ENCODE data around the gene ATP1A2.

The ATP1A2 gene

DNA sequence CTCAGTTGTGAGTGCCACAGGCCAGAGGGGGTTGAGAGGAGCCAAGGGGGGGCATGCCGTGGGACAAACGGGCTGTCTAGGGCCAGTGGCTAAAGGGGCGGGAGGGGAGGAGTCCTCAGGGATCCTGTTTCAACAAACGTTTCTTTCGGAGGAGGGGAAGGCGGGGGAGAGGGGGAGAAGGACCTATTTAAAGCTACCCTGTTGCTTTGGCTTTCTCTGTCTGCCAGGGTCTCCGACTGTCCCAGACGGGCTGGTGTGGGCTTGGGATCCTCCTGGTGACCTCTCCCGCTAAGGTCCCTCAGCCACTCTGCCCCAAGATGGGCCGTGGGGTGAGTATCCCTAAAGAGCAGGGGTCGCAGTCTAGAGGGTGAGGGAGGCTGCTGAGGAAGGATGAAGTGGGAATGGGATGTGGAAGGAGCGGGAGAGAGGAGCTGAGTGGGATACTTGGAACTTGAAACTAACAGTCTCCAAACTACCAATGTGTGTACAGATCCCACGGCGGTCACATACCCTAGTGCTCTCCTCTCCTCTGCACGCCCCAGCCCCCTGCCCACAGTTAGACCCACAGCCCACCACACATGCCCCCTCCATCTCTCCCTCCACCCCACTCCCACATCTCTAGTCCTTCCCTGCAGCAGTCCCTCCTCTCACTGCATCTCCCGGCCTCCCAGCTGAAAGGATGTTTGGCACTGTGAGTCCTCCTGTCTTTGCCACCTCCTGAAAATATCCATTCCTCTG is at the start of gene ATP1A2:
Gene ATP1A2, plus strand, starts transcription at position 215 of the 738 bp plus-strand sequence. Its CDS starts 103 bp downstream, at position 318.
- DNase-seq (ENCODE audit: low read depth in 2 of 2): no peak

DNA sequence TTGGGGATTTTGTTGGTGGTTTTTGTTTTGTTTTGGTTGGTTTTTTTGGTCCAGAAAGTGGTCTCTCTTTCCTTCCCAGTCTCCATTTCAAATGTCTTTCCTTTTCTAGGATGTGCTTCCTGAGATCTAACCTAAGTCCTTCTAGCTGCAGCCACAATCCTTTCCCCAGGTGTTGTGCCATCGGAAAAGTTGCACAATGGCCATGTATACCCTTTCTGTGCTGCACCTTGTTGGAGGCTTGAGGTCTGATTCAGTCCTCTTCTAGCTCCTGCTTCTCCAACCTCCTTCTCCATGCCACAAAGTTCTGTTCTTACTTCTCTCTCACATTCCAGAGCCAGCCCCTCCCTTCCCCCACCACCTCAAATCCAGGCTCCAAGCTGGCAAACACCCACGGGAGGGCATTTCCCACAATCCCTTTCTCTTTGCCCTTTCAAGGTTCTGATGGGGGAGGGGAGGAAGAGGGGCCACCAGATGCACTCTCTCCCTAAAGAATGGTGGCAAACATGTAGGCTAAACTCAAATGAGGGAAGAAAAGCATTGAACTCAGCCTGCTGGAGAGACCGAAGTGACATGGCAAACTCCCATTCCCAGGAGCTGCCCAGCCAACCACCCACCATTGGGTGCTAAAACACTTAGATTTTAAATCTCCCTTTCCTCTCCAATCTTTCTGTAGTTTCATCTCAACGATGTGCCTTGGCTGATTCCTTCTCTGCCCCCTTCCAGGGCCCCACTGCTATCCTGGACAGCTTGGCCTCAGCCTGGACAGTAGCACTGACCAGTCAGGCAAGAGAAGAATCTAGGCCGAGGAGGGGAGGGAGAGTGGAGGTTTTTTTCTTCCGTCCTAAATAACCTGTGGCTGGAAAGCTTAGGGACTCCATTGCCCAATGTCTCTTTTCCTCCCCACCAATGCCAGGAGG is 48.5 kb upstream of the ATP1A2 start:
- DNase-seq (ENCODE audit: low read depth in 2 of 2): no peak

- no peak for DNase-seq (ENCODE audit: low read depth in 2 of 2)
Observed at GRCh38 chr1:160068225-160068624, 47.3 kb upstream of the ATP1A2 start.

DNA sequence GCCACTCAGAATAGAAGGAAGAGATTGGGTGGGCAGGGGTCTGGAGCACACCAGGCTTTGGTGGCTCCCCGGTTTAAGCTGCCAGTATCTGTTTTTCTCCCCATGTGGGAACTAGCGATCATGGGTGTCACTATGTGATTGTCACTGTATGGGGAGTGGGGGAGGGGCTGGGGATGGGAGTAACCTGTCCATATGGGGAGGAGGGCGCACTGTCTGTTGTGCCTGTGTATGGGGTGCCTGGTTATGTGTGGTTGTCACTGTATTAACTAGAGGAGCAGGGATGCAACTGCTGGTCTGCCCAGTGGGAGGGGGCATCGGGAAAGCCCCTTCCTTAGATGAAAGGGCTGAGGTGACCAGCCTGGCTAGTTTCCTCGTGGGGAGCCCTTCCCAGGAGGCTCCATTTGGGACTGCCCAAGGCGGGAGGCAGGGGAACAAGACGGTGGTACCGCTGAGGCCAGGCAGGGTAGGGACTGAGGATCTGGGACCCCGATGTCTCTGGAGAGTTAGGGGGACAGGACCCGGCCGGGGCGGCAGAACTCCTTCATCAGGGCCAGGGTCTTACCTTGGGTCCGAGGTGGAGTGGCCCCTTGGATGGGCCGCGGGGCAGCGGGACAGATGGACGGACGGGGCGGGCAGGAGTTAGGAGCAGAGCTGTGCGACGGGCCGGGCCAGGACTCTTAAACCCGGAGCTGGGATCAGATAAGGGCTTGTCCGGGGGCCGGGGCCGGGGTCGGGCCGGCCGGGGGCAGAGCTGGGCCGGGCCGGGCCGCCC is 45.9 kb upstream of the ATP1A2 start, which contains the start of gene KCNJ10:
Gene KCNJ10, minus strand, starts transcription at position 701 of the 772 bp plus-strand sequence. CDS start 27,628 bp downstream, outside the sequence.
- no peak for DNase-seq (ENCODE audit: low read depth in 2 of 2)

GRCh38 chr1:160070243-160071163 is 45.1 kb upstream of the ATP1A2 start:
- DNase-seq (ENCODE audit: low read depth in 2 of 2): peak; percentile 33 to 41

DNA sequence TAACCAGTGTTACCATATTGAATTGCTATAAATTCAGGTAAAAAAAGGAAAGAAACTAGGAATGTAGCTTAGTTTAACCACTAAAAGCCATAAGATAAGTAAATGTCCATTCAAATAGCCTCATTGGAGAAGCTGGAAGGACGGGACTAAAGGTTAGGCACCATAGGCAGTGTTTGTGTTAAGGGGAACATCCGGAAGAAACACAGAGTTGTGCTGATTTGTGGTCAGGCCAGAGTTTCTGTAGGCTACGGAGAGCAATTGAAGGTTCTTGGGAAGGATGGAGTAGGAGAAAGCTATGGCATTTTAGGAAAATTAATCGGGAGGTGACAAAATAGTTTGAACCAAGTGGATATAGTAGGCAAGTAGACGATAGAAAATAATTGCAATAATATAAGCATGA is 44.3 kb upstream of the ATP1A2 start:
- no peak for DNase-seq (ENCODE audit: low read depth in 2 of 2)

DNA sequence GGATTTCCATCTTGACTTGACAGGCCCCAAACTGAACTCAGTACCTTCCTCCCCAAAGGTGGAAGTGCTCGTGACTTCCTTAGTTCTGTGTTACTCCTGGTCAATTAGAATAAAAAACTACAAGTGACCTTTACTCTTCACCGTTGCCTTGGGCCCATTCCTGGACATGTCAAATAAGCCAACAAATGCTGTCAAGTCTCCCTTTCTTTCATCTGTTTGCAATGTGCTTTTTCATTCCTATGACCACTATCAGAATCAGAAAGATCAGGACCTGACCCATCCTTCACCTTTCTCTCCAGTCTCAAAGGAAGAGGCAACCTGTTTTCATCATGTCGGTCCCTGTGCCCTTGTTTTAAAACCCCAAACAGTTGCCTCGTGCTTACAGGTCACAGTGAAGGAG is 40.7 kb upstream of the ATP1A2 start:
- no peak for DNase-seq (ENCODE audit: low read depth in 2 of 2)

- no peak for DNase-seq (ENCODE audit: low read depth in 2 of 2)
Observed at GRCh38 chr1:160075836-160076235, 39.7 kb upstream of the ATP1A2 start.

DNA sequence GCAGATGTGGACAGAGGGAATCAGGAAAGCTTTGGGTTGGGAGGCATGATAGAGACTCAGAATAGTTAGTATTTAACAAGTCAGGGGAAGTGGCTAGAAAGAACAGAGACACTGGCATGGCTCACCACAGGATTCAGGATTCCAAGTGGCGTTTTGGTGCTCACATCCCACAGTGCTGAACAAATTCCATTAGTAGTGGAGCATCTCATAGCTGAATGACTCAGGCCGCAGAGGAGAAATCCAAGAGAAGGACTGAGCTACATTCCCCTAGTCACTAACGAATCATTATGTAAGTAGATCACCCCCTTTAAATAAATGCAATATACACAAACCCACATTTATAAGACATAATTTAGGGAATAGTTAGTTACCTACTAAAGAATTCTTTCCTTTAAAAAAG is 39.3 kb upstream of the ATP1A2 start:
- no peak for DNase-seq (ENCODE audit: low read depth in 2 of 2)

DNA sequence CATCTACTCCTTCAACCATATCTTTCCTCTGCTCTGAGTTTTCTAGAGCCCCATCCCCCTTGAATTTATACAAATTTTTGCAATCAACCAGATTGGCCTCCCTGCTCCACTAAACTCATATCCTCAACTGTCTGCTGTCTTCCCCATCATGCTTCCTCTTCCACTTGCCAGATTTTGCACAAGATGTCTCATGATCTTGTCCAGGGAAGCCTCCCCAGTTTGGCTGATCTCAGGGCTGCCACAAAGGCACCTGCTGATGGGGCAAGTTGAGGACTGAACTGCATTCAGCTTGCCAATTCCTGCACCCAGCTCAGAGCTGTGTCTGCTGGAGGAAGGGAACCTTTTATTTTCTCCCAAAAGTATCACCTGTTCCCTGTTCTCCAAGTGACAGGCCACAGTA is 38.1 kb upstream of the ATP1A2 start:
- DNase-seq (ENCODE audit: low read depth in 2 of 2): no peak

DNA sequence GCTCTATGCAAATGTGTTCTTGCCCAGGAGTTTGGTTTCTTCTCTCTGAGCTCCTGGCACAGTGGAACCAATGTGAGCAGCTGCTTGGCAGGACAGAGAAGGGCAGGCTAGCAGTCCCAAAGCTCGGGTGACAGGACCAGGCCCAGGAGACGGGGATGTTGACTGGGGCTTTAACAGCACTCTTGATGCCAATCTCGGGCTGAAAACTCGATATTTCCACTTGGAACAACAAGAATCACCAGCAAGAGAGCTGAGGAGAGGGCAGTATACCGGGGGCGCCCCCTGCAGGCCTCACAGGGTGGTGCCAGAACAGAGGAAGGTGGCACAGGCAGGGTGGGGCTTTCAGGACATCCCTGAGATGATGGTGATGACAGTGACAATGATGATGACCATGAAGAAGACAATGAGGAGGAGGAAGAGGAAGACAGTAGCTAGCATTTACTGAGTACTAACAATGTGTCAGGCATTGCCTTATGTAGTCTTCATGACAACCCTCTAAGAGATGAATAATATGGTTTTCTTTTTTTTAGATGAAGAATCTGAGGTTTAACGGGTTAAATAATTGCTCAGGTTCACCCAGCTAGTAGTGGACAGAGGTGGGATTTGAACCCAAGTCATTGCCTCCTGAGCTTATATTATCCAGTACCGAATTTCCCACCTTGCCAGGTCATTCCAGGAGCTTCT is 36.9 kb upstream of the ATP1A2 start:
- DNase-seq (ENCODE audit: low read depth in 2 of 2): peak; percentile 44 to 66

DNA sequence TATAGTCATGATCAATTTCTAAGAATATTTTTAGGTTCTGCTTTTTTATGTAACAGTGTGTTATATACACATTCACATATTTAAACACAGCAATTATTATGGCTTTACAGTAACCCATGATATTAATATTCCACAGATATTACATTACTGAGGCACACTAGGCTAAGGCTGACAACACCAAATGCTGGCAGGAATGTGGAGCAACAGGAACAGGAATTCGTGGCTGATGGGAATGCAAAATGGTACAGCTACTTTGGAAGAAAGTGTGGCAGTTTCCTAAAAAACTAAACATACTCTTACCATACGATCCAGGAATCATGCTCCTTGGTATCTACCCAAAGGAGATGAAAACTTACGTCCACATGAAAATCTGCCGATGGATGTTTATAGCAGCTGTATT is 36.1 kb upstream of the ATP1A2 start:
- DNase-seq (ENCODE audit: low read depth in 2 of 2): no peak

DNA sequence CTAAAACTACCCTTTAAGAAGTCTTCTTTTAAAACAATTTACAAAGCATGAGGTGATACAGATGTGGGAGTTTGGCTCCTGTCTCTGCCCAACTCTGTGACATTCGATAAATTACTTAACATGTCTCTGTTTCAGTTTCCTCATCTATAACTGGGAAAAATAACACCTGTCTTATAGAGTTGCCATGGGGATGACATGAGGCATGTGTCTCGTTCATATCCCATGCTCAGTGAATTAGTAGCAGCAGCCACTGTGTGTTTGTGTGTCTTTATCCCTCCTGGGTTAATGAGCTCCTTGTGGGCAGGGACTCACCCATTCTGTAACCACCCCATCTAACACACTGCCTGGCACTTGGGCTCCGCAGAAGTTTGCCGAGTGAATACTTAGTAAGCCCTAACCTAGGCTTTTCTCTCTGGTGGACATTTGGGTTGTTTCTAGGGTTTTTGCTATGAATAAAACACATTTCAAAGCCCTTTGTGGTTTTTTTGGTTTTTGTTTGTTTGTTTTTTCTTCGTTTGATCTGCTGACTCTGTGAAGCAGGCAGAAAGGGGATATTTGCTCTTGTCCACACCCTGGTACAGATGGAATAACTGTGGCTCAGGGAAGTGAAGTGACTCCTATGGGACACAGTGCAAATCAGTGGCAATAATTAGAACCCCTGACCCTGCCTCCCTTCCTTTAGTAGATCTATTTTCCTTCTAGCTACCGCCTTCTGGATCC is 35.0 kb upstream of the ATP1A2 start:
- no peak for DNase-seq (ENCODE audit: low read depth in 2 of 2)

- DNase-seq (ENCODE audit: low read depth in 2 of 2): no peak
Observed at GRCh38 chr1:160081261-160081936, 34.2 kb upstream of the ATP1A2 start, which contains the start of gene KCNJ9. Gene KCNJ9 (plus strand): TSS chr1:160081538. CDS start chr1:160084031, 2,493 bp downstream.

GRCh38 chr1:160082487-160082886 is 33.1 kb upstream of the ATP1A2 start:
- no peak for DNase-seq (ENCODE audit: low read depth in 2 of 2)

GRCh38 chr1:160082926-160083325 is 32.6 kb upstream of the ATP1A2 start:
- DNase-seq (ENCODE audit: low read depth in 2 of 2): no peak

DNA sequence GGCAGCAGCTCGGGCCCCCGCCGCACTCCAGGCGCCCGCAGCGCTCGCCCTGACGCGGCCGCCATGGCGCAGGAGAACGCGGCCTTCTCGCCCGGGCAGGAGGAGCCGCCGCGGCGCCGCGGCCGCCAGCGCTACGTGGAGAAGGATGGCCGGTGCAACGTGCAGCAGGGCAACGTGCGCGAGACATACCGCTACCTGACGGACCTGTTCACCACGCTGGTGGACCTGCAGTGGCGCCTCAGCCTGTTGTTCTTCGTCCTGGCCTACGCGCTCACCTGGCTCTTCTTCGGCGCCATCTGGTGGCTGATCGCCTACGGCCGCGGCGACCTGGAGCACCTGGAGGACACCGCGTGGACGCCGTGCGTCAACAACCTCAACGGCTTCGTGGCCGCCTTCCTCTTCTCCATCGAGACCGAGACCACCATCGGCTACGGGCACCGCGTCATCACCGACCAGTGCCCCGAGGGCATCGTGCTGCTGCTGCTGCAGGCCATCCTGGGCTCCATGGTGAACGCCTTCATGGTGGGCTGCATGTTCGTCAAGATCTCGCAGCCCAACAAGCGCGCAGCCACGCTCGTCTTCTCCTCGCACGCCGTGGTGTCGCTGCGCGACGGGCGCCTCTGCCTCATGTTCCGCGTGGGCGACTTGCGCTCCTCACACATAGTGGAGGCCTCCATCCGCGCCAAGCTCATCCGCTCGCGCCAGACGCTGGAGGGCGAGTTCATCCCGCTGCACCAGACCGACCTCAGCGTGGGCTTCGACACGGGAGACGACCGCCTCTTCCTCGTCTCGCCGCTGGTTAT is 31.4 kb upstream of the ATP1A2 start:
- peak; percentile 61 to 68 for DNase-seq (ENCODE audit: low read depth in 2 of 2)

GRCh38 chr1:160084771-160085321 is 30.7 kb upstream of the ATP1A2 start:
- no peak for DNase-seq (ENCODE audit: low read depth in 2 of 2)

Data from stimulated activated CD4-positive, alpha-beta T cell treated with anti-CD3 and anti-CD28 coated beads, Interleukin-4, amount 100 ng/mL, for 48 hours (primary cell).